Measurements from ENCODE around the gene DLGAP1. TPM values are rescaled to one million over a fixed set of nuclear protein-coding genes. Genes with fewer than 3 reads are reported as not detected.

Gene DLGAP1
- total and polyA plus RNA-seq, 2 experiments from 2014 or later: 17.0 to 48.5 TPM

DNA sequence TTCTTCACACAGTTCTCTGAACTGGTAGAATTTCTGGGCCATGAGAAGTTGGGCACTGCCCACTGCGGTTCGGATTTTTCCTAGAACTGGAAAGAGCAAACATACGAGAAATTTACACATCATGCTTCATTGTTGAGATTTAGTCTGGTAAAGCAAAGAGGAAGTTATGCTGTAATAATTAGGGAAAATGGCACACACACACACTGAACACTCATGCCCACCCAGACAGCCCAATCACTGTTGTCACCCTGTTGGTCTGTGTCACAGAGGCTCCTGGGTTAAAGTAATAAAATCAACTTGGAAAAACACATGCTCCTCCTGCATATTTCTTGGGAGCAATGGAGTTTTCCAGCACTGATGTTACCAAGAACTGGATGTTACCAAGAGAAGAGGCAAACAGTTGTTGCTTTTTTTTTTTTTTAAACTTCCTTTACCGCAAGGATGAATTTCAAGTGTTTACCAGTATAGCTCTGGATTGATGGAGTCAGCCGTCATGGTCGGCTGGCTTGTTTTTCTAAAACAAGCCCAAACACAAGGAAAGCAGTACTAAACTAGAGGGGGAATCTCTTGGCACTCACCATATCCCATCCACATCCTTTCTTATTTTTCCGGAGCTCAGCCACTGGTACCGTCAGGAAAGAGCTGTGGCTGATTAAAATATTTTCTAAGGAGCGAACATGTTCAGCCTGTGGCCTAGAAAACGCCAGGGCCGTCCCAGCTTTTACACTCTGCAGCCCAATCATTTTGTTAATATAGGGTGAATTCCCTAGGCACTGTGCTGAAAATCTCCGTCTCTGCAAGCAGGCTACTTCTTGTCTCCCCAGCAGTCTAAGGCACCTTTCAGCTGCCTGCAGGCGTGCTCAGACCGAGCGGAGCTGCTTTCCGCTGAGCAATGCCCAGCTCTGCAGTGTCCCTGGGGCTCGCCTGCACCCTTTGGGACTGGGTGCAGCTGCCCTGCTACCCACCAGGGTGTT lies 946.2 kb downstream of the DLGAP1 start:
- no peak overlapping the region for H3K4me3 Mint-ChIP-seq
- H3K9me3 Mint-ChIP-seq: no peaks in the 10 kb centered on the region
- H3K36me3 Mint-ChIP-seq (ENCODE audit: low read depth): no peaks in the 10 kb centered on the region
- Histone ChIP-seq H3K4me2 (0 out of 2 replicates have a peak overlapping the region, but pooled peaks have one; percentile 30), H2AFZ (peak overlapping the region; percentile 79), H3K27me3 (ENCODE audit: insufficient read depth) (no peaks in the 10 kb centered on the region), H3K4me1 (ENCODE audit: insufficient read depth) (peaks cover 23% of the 10 kb centered on the region), H3K36me3 (ENCODE audit: insufficient read depth) (no peaks in the 10 kb centered on the region), H3K79me2 (replicated peaks; ENCODE audit: insufficient read depth) (no peaks in the 10 kb centered on the region), H4K20me1 (replicated peaks; ENCODE audit: insufficient read depth) (no peaks in the 10 kb centered on the region), H3F3A (replicated peaks; ENCODE audit: low read depth) (peaks cover 11% of the 10 kb centered on the region), H3K4me3 (no peak overlapping the region), H3K27ac (ENCODE audit: low read depth) (peak overlapping the region; percentile 85), H3K9me2 (ENCODE audit: insufficient read depth) (no peaks in the 10 kb centered on the region)
- DNase-seq (ENCODE audit: low spot score) (peak; percentile 56), ATAC-seq (peak; percentile 94)
- H3K4me1 Mint-ChIP-seq: peaks cover 30% of the 10 kb centered on the region
- peak overlapping the region; percentile 78; the same call in 1 of the 2 replicates for H3K27ac Mint-ChIP-seq
- peaks cover 3% of the 10 kb centered on the region for H3K27me3 Mint-ChIP-seq (ENCODE audit: insufficient read depth, low read depth, poor library complexity)
- TF ChIP-seq, protein P1, sequence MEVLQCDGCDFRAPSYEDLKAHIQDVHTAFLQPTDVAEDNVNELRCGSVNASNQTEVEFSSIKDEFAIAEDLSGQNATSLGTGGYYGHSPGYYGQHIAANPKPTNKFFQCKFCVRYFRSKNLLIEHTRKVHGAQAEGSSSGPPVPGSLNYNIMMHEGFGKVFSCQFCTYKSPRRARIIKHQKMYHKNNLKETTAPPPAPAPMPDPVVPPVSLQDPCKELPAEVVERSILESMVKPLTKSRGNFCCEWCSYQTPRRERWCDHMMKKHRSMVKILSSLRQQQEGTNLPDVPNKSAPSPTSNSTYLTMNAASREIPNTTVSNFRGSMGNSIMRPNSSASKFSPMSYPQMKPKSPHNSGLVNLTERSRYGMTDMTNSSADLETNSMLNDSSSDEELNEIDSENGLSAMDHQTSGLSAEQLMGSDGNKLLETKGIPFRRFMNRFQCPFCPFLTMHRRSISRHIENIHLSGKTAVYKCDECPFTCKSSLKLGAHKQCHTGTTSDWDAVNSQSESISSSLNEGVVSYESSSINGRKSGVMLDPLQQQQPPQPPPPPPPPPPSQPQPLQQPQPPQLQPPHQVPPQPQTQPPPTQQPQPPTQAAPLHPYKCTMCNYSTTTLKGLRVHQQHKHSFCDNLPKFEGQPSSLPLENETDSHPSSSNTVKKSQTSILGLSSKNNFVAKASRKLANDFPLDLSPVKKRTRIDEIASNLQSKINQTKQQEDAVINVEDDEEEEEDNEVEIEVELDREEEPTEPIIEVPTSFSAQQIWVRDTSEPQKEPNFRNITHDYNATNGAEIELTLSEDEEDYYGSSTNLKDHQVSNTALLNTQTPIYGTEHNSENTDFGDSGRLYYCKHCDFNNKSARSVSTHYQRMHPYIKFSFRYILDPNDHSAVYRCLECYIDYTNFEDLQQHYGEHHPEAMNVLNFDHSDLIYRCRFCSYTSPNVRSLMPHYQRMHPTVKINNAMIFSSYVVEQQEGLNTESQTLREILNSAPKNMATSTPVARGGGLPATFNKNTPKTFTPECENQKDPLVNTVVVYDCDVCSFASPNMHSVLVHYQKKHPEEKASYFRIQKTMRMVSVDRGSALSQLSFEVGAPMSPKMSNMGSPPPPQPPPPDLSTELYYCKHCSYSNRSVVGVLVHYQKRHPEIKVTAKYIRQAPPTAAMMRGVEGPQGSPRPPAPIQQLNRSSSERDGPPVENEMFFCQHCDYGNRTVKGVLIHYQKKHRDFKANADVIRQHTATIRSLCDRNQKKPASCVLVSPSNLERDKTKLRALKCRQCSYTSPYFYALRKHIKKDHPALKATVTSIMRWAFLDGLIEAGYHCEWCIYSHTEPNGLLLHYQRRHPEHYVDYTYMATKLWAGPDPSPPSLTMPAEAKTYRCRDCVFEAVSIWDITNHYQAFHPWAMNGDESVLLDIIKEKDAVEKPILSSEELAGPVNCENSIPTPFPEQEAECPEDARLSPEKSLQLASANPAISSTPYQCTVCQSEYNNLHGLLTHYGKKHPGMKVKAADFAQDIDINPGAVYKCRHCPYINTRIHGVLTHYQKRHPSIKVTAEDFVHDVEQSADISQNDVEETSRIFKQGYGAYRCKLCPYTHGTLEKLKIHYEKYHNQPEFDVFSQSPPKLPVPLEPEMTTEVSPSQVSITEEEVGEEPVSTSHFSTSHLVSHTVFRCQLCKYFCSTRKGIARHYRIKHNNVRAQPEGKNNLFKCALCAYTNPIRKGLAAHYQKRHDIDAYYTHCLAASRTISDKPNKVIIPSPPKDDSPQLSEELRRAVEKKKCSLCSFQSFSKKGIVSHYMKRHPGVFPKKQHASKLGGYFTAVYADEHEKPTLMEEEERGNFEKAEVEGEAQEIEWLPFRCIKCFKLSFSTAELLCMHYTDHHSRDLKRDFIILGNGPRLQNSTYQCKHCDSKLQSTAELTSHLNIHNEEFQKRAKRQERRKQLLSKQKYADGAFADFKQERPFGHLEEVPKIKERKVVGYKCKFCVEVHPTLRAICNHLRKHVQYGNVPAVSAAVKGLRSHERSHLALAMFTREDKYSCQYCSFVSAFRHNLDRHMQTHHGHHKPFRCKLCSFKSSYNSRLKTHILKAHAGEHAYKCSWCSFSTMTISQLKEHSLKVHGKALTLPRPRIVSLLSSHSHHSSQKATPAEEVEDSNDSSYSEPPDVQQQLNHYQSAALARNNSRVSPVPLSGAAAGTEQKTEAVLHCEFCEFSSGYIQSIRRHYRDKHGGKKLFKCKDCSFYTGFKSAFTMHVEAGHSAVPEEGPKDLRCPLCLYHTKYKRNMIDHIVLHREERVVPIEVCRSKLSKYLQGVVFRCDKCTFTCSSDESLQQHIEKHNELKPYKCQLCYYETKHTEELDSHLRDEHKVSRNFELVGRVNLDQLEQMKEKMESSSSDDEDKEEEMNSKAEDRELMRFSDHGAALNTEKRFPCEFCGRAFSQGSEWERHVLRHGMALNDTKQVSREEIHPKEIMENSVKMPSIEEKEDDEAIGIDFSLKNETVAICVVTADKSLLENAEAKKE (CRISPR knock-in tag; IDR thresholded peaks at IDR 0.05): no peak
- no peak for TF ChIP-seq EZH2 (IDR thresholded peaks at IDR 0.05; ENCODE audit: low read depth, unreplicated experiment)
- TF ChIP-seq, protein P2, sequence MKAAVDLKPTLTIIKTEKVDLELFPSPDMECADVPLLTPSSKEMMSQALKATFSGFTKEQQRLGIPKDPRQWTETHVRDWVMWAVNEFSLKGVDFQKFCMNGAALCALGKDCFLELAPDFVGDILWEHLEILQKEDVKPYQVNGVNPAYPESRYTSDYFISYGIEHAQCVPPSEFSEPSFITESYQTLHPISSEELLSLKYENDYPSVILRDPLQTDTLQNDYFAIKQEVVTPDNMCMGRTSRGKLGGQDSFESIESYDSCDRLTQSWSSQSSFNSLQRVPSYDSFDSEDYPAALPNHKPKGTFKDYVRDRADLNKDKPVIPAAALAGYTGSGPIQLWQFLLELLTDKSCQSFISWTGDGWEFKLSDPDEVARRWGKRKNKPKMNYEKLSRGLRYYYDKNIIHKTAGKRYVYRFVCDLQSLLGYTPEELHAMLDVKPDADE (IDR thresholded peaks at IDR 0.05): no peak
- TF ChIP-seq EZH2phosphoT487 (IDR thresholded peaks at IDR 0.05; ENCODE audit: unreplicated experiment): no peak
- no peak for TF ChIP-seq POLR2AphosphoS5 (IDR thresholded peaks at IDR 0.05; ENCODE audit: low read depth)
- TF ChIP-seq NANOG (IDR thresholded peaks at IDR 0.05; ENCODE audit: borderline replicate concordance): no peak
- TF ChIP-seq, protein P3, sequence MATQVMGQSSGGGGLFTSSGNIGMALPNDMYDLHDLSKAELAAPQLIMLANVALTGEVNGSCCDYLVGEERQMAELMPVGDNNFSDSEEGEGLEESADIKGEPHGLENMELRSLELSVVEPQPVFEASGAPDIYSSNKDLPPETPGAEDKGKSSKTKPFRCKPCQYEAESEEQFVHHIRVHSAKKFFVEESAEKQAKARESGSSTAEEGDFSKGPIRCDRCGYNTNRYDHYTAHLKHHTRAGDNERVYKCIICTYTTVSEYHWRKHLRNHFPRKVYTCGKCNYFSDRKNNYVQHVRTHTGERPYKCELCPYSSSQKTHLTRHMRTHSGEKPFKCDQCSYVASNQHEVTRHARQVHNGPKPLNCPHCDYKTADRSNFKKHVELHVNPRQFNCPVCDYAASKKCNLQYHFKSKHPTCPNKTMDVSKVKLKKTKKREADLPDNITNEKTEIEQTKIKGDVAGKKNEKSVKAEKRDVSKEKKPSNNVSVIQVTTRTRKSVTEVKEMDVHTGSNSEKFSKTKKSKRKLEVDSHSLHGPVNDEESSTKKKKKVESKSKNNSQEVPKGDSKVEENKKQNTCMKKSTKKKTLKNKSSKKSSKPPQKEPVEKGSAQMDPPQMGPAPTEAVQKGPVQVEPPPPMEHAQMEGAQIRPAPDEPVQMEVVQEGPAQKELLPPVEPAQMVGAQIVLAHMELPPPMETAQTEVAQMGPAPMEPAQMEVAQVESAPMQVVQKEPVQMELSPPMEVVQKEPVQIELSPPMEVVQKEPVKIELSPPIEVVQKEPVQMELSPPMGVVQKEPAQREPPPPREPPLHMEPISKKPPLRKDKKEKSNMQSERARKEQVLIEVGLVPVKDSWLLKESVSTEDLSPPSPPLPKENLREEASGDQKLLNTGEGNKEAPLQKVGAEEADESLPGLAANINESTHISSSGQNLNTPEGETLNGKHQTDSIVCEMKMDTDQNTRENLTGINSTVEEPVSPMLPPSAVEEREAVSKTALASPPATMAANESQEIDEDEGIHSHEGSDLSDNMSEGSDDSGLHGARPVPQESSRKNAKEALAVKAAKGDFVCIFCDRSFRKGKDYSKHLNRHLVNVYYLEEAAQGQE (IDR thresholded peaks at IDR 0.05; ENCODE audit: unreplicated experiment): no peak
- no peak for TF ChIP-seq STAT1 (IDR thresholded peaks at IDR 0.05; ENCODE audit: unreplicated experiment)
- TF ChIP-seq ZNF331 (CRISPR knock-in tag; IDR thresholded peaks at IDR 0.05; ENCODE audit: low read depth): no peak
- no peak for TF ChIP-seq ZNF114 (CRISPR knock-in tag; IDR thresholded peaks at IDR 0.05)
- TF ChIP-seq, protein P4, sequence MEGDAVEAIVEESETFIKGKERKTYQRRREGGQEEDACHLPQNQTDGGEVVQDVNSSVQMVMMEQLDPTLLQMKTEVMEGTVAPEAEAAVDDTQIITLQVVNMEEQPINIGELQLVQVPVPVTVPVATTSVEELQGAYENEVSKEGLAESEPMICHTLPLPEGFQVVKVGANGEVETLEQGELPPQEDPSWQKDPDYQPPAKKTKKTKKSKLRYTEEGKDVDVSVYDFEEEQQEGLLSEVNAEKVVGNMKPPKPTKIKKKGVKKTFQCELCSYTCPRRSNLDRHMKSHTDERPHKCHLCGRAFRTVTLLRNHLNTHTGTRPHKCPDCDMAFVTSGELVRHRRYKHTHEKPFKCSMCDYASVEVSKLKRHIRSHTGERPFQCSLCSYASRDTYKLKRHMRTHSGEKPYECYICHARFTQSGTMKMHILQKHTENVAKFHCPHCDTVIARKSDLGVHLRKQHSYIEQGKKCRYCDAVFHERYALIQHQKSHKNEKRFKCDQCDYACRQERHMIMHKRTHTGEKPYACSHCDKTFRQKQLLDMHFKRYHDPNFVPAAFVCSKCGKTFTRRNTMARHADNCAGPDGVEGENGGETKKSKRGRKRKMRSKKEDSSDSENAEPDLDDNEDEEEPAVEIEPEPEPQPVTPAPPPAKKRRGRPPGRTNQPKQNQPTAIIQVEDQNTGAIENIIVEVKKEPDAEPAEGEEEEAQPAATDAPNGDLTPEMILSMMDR (conservative IDR thresholded peaks at IDR 0.05; ENCODE audit: low read depth in 2 of 2): no peak
- TF ChIP-seq CREB1 (CRISPR knock-in tag; IDR thresholded peaks at IDR 0.05; ENCODE audit: low read depth): no peak
- TF ChIP-seq JUNB (IDR thresholded peaks at IDR 0.05; ENCODE audit: unreplicated experiment): no peak

Measured in GM23338 (cell line).